GM18867 (cell line): ENCODE measurements around the gene NTM.

Source experiments
- ATAC-seq: cut with Tn5 transposase; IDR thresholded peaks from one replicate; pipeline ENCODE4 v1.9.1; 2021; ENCODE audit warnings: mild to moderate bottlenecking, moderate library complexity; ENCODE audit not compliant: unreplicated experiment

Gene NTM

GRCh38 chr11:131458421-131458820 lies 88.0 kb downstream of the NTM start:
- no peak for ATAC-seq

GRCh38 chr11:131460931-131461330 lies 90.5 kb downstream of the NTM start:
- ATAC-seq: no peak

DNA sequence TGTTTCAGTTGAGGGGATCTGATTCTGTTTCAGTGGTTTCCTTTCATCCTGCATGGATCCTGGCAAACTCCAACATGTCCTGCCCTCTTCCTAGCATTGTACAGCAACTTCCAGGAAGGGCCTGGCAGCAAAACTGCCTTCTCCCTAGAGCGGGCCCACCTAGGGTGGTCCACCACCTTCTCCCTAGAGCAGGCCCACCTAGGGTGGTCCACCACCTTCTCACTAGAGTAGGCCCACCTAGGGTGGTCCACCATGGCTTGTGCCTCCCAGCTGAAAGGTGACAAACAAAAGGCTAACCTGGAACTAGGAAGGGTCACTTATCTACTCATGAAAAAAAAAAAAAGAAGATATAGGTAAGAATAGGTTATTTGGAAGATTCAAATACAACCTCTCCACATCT lies 92.2 kb downstream of the NTM start:
- no peak for ATAC-seq

GRCh38 chr11:131463162-131463561 lies 92.7 kb downstream of the NTM start:
- ATAC-seq: no peak

GRCh38 chr11:131463649-131464425 lies 93.4 kb downstream of the NTM start:
- ATAC-seq: no peak

DNA sequence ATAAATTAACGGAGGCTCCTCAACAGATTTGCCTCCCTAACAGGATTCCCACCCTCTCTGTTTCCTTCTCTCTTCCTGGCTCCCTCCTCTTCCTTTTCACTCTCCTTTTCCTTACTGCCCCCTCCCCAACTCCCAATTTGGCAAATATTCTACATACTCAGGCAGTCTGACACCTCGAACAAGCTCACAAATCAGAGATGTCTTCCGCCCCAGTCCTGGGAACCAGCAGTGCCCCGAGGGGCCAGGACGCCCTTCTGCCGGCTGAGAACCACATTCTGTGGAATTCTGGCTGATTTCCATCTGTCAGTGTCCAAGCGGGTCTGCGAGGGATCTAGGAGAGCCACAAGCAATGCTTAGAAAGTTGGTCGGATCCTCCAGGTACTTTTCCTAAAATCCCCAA lies 94.0 kb downstream of the NTM start:
- ATAC-seq: no peak

- no peak for ATAC-seq
Observed at GRCh38 chr11:131465039-131465438, 94.6 kb downstream of the NTM start.

- ATAC-seq: no peak
Observed at GRCh38 chr11:131465746-131466145, 95.3 kb downstream of the NTM start.

DNA sequence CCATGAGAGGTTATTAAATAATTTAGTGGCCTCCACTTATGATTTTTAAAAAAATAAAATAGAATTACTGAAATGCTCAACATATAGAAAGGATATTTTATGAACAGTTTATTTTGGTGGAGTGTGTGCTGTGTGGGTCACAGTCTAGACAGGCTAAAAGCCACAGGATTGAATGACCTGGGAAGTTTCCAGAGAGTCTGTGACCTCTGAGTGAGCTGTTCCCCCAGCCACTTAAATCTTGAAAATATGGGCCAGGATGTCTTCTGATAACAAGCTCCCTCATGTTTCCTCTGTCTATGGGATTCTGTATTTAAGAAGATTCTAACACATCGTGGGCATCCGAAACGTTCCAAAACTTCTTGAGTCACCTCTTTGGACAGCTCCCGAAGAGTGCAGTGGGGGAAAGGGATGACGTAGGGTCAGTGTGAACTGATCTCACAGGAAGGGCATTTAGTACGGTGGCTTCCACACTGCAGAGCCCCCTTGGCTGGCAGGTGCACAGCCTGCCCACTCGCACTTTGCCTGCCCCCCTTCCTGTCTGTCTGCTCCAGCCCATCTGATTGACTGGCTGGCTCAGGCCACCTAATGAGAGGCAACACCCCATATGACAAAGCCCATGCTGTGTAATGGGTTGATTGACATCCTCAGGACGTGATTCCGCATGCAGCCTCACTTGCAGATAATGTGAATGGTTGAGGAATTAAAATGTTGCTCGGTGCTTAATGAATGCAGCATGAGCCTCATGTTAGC lies 97.4 kb downstream of the NTM start:
- ATAC-seq: no peak

GRCh38 chr11:131468565-131468964 lies 98.2 kb downstream of the NTM start:
- ATAC-seq: no peak

- ATAC-seq: no peak
Observed at GRCh38 chr11:131470216-131470925, 100.0 kb downstream of the NTM start.

DNA sequence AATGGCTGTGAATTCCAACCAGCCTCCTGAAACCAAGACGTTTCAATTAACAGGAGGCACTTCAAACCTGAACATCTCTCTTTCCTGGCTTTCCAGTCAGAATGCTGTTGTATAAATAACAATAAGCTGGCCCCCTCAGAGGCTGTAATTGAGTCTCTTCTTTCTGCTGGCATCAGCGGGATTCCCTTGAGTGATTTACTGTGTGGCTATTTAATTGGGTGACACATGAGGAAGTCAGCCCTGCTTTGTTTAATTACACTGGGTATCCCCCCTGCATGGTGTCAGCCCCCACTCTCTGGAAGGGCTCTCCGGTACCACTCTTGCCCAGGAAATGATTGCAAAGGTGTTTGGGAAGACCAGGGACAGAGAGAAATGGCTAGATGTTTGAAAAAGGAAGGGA lies 101.6 kb downstream of the NTM start:
- no peak for ATAC-seq

- ATAC-seq: no peak
Observed at GRCh38 chr11:131474947-131475346, 104.5 kb downstream of the NTM start.

GRCh38 chr11:131476266-131476665 lies 105.9 kb downstream of the NTM start:
- ATAC-seq: no peak

- no peak for ATAC-seq
Observed at GRCh38 chr11:131478341-131478740, 107.9 kb downstream of the NTM start.

GRCh38 chr11:131481303-131481702 lies 110.9 kb downstream of the NTM start:
- ATAC-seq: no peak

DNA sequence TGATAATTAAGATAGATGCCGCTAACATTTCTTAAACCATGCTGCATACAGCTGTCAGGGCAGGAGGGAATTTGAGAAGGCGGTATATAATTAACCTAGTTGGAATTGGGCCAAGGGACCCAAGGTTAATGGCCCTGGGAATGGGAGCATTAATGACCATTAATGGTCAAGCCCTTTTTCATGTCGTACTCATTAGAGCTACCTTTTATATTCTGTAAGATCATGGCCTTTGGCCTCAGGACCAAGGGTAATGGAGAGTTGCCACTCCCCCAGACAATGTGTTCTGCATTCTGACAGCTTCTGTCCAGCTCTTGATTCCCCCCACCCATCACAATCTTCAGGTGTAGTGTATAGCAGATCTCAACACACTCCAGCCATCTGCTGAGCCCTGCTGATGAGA lies 111.6 kb downstream of the NTM start:
- ATAC-seq: no peak

- no peak for ATAC-seq
Observed at GRCh38 chr11:131483453-131483852, 113.0 kb downstream of the NTM start.

DNA sequence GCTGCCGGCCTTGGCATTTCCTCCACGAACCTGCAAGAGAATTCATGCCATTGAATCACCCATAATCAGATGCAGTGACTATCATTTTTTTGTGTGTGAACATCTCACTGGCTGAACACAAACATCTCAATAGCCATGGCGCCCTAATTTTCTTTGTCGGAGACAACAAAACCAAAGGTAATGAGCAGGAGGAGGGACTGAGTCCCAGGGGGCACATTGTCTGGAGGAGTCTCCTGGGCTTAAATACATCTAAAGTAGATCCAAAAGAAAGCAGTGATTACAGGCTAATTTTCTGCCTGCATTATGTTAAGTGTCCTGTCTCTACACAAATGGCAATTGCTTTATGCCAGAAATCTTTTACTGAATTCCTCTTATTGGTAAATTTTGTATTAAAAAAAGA lies 113.5 kb downstream of the NTM start:
- ATAC-seq: no peak

- ATAC-seq: no peak
Observed at GRCh38 chr11:131486100-131486499, 115.7 kb downstream of the NTM start.

- no peak for ATAC-seq
Observed at GRCh38 chr11:131486937-131487635, 116.7 kb downstream of the NTM start.
